ENCODE data around the gene PTPN2. TPM values are rescaled to one million over a fixed set of nuclear protein-coding genes. Genes with fewer than 3 reads are reported as not detected.

The PTPN2 gene
- polyA plus RNA-seq, 2 of the 4 experiments (the other 2 are of a cell fraction) = 23.0 to 32.4 TPM

DNA sequence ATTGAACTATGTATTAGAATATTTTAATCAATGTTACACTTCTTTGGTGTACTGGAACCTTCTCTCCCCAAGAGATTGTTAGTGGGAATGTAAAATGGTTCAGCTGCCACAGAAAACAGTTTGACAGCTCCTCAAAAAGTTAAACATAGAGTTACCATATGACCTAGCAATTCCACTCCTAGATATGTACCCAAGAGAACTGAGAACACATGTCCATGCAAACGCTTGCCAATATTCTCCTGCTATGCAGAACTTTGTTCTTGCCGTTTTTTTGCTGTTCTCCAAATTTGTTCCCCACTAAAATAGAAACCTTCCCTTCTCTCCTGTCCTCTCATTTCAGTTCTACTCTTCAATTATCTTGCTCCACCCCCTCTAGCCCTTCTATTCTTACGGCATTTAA lies 87.6 kb downstream of the PTPN2 start:
- DNase-seq (ENCODE audit: low read depth in 1 of 2, low spot score in 1 of 2) (no peak), ATAC-seq (no peak), FAIRE-seq (no peak)
- ChIA-PET CTCF (no interaction called here), POLR2A (interaction anchor here (0.7 kb wide), 1 partner anchor 87 kb away, joined by 3 read pairs; no protein-coding TSS in a partner anchor)
- Histone ChIP-seq H3K27ac (no peak overlapping the region), H3K4me2 (no peak overlapping the region), H3K9me3 (no peaks in the 10 kb centered on the region), H3K4me3 (no peak overlapping the region), H3K4me1 (no peaks in the 10 kb centered on the region)
- TF ChIP-seq SMC3 (IDR thresholded peaks at IDR 0.05) = no peak
- TF ChIP-seq NFE2L2 (conservative IDR thresholded peaks at IDR 0.05; ENCODE audit: low read length) = no peak
- TF ChIP-seq HOXB13 (CRISPR knock-in tag; IDR thresholded peaks at IDR 0.05; ENCODE audit: low read depth) = no peak
- TF ChIP-seq, protein P1, sequence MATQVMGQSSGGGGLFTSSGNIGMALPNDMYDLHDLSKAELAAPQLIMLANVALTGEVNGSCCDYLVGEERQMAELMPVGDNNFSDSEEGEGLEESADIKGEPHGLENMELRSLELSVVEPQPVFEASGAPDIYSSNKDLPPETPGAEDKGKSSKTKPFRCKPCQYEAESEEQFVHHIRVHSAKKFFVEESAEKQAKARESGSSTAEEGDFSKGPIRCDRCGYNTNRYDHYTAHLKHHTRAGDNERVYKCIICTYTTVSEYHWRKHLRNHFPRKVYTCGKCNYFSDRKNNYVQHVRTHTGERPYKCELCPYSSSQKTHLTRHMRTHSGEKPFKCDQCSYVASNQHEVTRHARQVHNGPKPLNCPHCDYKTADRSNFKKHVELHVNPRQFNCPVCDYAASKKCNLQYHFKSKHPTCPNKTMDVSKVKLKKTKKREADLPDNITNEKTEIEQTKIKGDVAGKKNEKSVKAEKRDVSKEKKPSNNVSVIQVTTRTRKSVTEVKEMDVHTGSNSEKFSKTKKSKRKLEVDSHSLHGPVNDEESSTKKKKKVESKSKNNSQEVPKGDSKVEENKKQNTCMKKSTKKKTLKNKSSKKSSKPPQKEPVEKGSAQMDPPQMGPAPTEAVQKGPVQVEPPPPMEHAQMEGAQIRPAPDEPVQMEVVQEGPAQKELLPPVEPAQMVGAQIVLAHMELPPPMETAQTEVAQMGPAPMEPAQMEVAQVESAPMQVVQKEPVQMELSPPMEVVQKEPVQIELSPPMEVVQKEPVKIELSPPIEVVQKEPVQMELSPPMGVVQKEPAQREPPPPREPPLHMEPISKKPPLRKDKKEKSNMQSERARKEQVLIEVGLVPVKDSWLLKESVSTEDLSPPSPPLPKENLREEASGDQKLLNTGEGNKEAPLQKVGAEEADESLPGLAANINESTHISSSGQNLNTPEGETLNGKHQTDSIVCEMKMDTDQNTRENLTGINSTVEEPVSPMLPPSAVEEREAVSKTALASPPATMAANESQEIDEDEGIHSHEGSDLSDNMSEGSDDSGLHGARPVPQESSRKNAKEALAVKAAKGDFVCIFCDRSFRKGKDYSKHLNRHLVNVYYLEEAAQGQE (IDR thresholded peaks at IDR 0.05) = no peak
- no peak for TF ChIP-seq ZFP36 (IDR thresholded peaks at IDR 0.05; ENCODE audit: borderline replicate concordance, partially characterized antibody)
- TF ChIP-seq CEBPB (IDR thresholded peaks at IDR 0.05) = no peak
- no peak for TF ChIP-seq HOXA7 (CRISPR knock-in tag; IDR thresholded peaks at IDR 0.05)
- TF ChIP-seq RCOR1 (IDR thresholded peaks at IDR 0.05; ENCODE audit: low read depth, low read length) = no peak
- no peak for TF ChIP-seq ELK1 (IDR thresholded peaks at IDR 0.05; ENCODE audit: low read depth, low read length)
- TF ChIP-seq, protein P2, sequence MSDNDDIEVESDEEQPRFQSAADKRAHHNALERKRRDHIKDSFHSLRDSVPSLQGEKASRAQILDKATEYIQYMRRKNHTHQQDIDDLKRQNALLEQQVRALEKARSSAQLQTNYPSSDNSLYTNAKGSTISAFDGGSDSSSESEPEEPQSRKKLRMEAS (IDR thresholded peaks at IDR 0.05) = no peak
- TF ChIP-seq GATA3 (IDR thresholded peaks at IDR 0.05; ENCODE audit: borderline replicate concordance) = no peak
- TF ChIP-seq ZC3H11A (IDR thresholded peaks at IDR 0.05) = no peak
- no peak for TF ChIP-seq NPAS2 (CRISPR knock-in tag; IDR thresholded peaks at IDR 0.05; ENCODE audit: borderline replicate concordance)
- TF ChIP-seq CBX2 (IDR thresholded peaks at IDR 0.05; ENCODE audit: borderline replicate concordance, low read depth) = no peak
- TF ChIP-seq, protein P3, sequence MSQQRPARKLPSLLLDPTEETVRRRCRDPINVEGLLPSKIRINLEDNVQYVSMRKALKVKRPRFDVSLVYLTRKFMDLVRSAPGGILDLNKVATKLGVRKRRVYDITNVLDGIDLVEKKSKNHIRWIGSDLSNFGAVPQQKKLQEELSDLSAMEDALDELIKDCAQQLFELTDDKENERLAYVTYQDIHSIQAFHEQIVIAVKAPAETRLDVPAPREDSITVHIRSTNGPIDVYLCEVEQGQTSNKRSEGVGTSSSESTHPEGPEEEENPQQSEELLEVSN (IDR thresholded peaks at IDR 0.05; ENCODE audit: borderline replicate concordance, low read depth) = no peak
- TF ChIP-seq RARB (CRISPR knock-in tag; IDR thresholded peaks at IDR 0.05) = no peak
- no peak for TF ChIP-seq RFX5 (IDR thresholded peaks at IDR 0.05)
- TF ChIP-seq CBX8 (IDR thresholded peaks at IDR 0.05) = no peak
- WGBS (ENCODE audit: missing lambda C conversion rate) = 92% methylated on average over 3 of the region's 3 CpGs

DNA sequence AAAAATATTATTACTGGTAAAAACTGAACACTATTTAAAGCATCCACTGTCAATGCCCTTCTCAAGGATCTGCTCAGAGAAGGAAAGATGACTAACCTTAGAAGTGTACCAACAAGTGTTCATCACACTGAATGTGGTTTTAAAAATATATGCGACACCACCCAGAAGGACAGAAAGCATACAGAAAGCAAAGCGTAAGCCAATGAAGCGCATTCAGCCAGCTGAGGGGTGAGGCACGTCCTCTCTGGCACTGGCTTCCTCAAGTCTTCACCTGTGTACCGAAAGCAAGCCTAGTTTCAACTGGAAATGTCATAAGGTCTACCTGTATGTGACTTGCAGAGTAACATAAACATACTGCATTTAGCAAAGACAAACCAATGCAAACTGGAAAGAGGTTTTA lies 92.4 kb downstream of the PTPN2 start:
- Histone ChIP-seq H3K4me3 (no peak overlapping the region), H3K4me2 (no peak overlapping the region), H3K4me1 (no peaks in the 10 kb centered on the region), H3K27ac (no peak overlapping the region), H3K9me3 (no peaks in the 10 kb centered on the region)
- ChIA-PET CTCF (no interaction called here), POLR2A (no interaction called here)
- DNase-seq (ENCODE audit: low read depth in 1 of 2, low spot score in 1 of 2) (no peak), ATAC-seq (no peak), FAIRE-seq (no peak)
- TF ChIP-seq, protein P3 (IDR thresholded peaks at IDR 0.05; ENCODE audit: borderline replicate concordance, low read depth) = no peak
- no peak for TF ChIP-seq USF2 (IDR thresholded peaks at IDR 0.05)
- TF ChIP-seq KDM1A (IDR thresholded peaks at IDR 0.05; ENCODE audit: low read depth) = no peak
- no peak for TF ChIP-seq NR3C1 (IDR thresholded peaks at IDR 0.05)
- TF ChIP-seq, protein P1 (IDR thresholded peaks at IDR 0.05) = no peak
- TF ChIP-seq BHLHE40 (IDR thresholded peaks at IDR 0.05; ENCODE audit: low read depth, low read length) = no peak
- TF ChIP-seq JUN (IDR thresholded peaks at IDR 0.05) = no peak
- TF ChIP-seq MAFK (IDR thresholded peaks at IDR 0.05; ENCODE audit: partially characterized antibody) = no peak
- TF ChIP-seq JUNB (IDR thresholded peaks at IDR 0.05) = no peak
- no peak for TF ChIP-seq RNF2 (IDR thresholded peaks at IDR 0.05; ENCODE audit: borderline replicate concordance, low read depth)
- 92% methylated on average over 5 of the region's 5 CpGs for WGBS (ENCODE audit: missing lambda C conversion rate)
